HG02884 (cell line): ENCODE measurements around the gene PGK1.

ENCODE experiments used
- ATAC-seq: cut with Tn5 transposase; IDR thresholded peaks from one replicate; pipeline ENCODE4 v1.9.1; 2021; ENCODE audit warnings: mild to moderate bottlenecking, moderate library complexity; ENCODE audit not compliant: unreplicated experiment

PGK1 gene

DNA sequence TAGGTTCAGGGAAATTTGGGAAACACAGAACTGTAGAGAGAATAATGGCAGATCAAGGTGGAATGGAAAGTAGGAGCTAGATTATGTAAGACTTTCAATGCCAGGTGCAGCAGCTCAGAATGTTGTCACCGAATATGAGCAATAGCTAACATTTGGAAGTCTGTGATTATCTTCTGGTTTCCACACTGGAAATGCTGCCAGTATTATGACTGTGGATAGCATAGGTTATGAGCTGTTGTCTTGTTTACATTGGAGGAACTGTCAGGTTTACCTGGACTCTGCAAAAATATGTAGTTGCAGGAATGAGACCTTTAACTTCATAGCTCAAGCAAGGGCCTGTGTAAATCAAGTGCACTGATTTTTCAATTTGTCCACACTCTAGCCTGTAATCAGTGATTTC is 61.4 kb downstream of the PGK1 start:
- ATAC-seq, result no peak

DNA sequence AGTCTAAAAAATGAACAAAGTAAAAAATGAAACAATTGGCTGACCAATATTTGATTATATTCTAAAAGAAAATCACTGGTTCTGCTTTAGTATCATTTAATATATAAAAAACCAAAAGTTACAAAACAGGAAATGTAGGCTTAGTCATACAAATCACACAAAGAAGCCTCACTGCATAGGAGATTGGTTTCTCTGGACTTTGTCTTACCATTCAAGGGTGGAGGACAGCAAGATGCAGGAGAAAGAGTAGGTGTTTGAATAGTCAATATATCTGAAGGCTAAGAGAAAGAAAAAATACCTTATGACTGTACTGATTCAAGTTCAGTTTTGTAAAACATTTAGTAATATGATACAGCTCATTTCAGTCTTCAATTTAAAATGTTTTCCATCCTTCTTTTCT is 64.0 kb downstream of the PGK1 start:
- no peak for ATAC-seq
